LHCN-M2 (cell line): Measurements from ENCODE around the gene CHST8. TPM values are rescaled to one million over a fixed set of nuclear protein-coding genes. Genes with fewer than 3 reads are reported as not detected.
"Not testable (repeated sequence)": the region's sequence is repeated elsewhere in the genome, so short reads cannot be mapped to it uniquely, and the experiment has no call there.

ENCODE experiments used
- DNase-seq: peaks from one replicate; pipeline ENCODE4 v3.0.0-alpha.2; 2012; ENCODE audit warnings: low read depth
- total RNA-seq: library from RNA; depleted of rRNA; stranded (reverse); fragments of >200 nt; gene quantifications from 2 replicates; pipeline ENCODE4 v1.2.3, GENCODE V29; 2014

Gene CHST8
- total RNA-seq, 1 experiment from 2014 or later, result not detected

- DNase-seq, result no peak
These were observed 67.5 kb downstream of the CHST8 start for GRCh38 chr19:33689138-33689746.

GRCh38 chr19:33689868-33690267, 68.1 kb downstream of the CHST8 start:
- no peak for DNase-seq

- no peak for DNase-seq
These were observed 68.8 kb downstream of the CHST8 start for GRCh38 chr19:33690378-33691029.

- DNase-seq, result no peak
These were observed 69.3 kb downstream of the CHST8 start for GRCh38 chr19:33691030-33691427.

- no peak for DNase-seq
These were observed 70.0 kb downstream of the CHST8 start for GRCh38 chr19:33691736-33692135.

- DNase-seq, result no peak
These were observed 71.9 kb downstream of the CHST8 start for GRCh38 chr19:33693678-33694077.

- not testable (repeated sequence) for DNase-seq
These were observed 73.8 kb downstream of the CHST8 start for GRCh38 chr19:33695547-33695946.

- no peak for DNase-seq
These were observed 76.0 kb downstream of the CHST8 start for GRCh38 chr19:33697766-33698165.

GRCh38 chr19:33698576-33699435, 77.1 kb downstream of the CHST8 start:
- DNase-seq, result no peak

GRCh38 chr19:33699754-33700407, 78.1 kb downstream of the CHST8 start:
- no peak for DNase-seq

GRCh38 chr19:33700408-33701013, 78.8 kb downstream of the CHST8 start:
- DNase-seq, result no peak

- DNase-seq, result no peak
These were observed 79.8 kb downstream of the CHST8 start for GRCh38 chr19:33701565-33701964.

GRCh38 chr19:33702606-33703437, 81.1 kb downstream of the CHST8 start:
- no peak for DNase-seq

GRCh38 chr19:33703438-33703750, 81.6 kb downstream of the CHST8 start:
- DNase-seq, result no peak

- no peak for DNase-seq
These were observed 82.1 kb downstream of the CHST8 start for GRCh38 chr19:33703821-33704220.

GRCh38 chr19:33704271-33704670, 82.5 kb downstream of the CHST8 start:
- no peak for DNase-seq

- no peak for DNase-seq
These were observed 83.5 kb downstream of the CHST8 start for GRCh38 chr19:33705090-33705847.

GRCh38 chr19:33705860-33706259, 84.1 kb downstream of the CHST8 start:
- no peak for DNase-seq

GRCh38 chr19:33706631-33707030, 84.9 kb downstream of the CHST8 start:
- no peak for DNase-seq

- no peak for DNase-seq
These were observed 90.5 kb downstream of the CHST8 start for GRCh38 chr19:33712268-33712667.
